Neural cell (in vitro differentiated cells): Measurements from ENCODE around the gene ZNF385C.

Source experiments
- CTCF ChIP-seq: fragments of 450-650 bp; IDR thresholded peaks from 2 replicates; pipeline ENCODE4 v1.5.1; 2014; ENCODE audit warnings: antibody characterized with exemption, mild to moderate bottlenecking, moderate library complexity; ENCODE audit not compliant: poor library complexity, severe bottlenecking
- EP300 ChIP-seq: fragments of 450-650 bp; conservative IDR thresholded peaks from 2 replicates; pipeline ENCODE4 v1.6.1; 2014; ENCODE audit warnings: antibody characterized with exemption, mild to moderate bottlenecking, moderate library complexity; ENCODE audit not compliant: poor library complexity, severe bottlenecking
- TAF1 ChIP-seq: IDR thresholded peaks from 2 replicates; pipeline ENCODE4 v1.6.1; 2012; ENCODE audit warnings: low read depth

DNA sequence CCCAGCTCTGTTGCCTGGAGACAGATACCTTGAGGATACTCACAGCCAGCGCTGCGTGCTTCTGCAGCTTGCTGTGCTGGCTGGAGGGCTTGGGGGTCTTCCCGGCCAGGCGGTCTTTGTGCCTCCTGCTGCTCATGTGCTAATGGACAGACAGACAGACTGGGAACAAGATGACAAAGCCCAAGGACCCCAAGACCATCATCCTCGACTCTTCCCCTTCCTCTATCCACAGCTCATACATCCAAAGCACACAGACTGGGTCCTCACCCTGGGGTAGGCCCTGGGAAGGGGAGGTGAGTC, 70.7 kb downstream of the ZNF385C start:
- TF ChIP-seq EP300 (no peak), CTCF (no peak), TAF1 (no peak)
